Memory B cell (primary cell): Measurements from ENCODE around the gene MRPS2.
"Not testable (repeated sequence)": the region's sequence is repeated elsewhere in the genome, so short reads cannot be mapped to it uniquely, and the experiment has no call there.

ENCODE experiments used
- ATAC-seq: fragments of 150-1000 bp; cut with Tn5 transposase; 2 replicates; pipeline ENCODE4 v1.10.0; 2021; ENCODE audit warnings: low read depth, mild to moderate bottlenecking, moderate library complexity
- DNase-seq, 2 donors: peaks; one replicate each; pipeline ENCODE4 v3.0.0; 2022; ENCODE audit warnings: low spot score in 2 of 2
- H3K27ac Mint-ChIP-seq: one replicate; pipeline ENCODE4 v1.8.0; 2022; ENCODE audit warnings: mild to moderate bottlenecking, moderate library complexity, mixed read lengths
- H3K27me3 Mint-ChIP-seq: one replicate; pipeline ENCODE4 v1.8.0; 2022; ENCODE audit warnings: mixed read lengths
- H3K36me3 Mint-ChIP-seq: one replicate; pipeline ENCODE4 v1.8.0; 2022; ENCODE audit warnings: mild to moderate bottlenecking, mixed read lengths
- H3K4me1 Mint-ChIP-seq: one replicate; pipeline ENCODE4 v1.8.0; 2022; ENCODE audit warnings: mixed read lengths
- H3K4me3 Mint-ChIP-seq: one replicate; pipeline ENCODE4 v1.8.0; 2022; ENCODE audit warnings: mild to moderate bottlenecking, moderate library complexity, mixed read lengths
- H3K9me3 Mint-ChIP-seq: one replicate; pipeline ENCODE4 v1.8.0; 2022; ENCODE audit warnings: mixed read lengths

The MRPS2 gene

DNA sequence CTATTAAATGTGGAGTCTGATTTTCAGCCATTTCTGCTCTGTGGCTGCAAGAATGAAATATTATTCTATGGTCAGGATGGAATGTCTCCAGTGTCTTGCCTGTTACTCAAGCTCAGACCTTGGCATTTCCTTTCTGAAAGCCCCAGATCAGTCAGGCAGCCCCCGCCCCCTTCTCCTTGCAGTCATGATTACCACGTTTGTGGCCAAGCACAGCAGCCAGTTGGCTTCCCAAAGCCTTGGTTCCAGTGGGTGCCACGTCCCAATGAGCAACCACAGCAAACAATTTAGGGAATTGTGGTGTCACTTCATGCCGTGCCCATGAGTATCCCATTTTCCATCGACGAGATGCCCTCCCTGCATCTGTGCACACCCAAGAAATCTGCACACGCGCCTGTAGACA lies 35.7 kb downstream of the MRPS2 start:
- no peak for DNase-seq
- H3K9me3 Mint-ChIP-seq = no peaks in the 10 kb centered on the region
- ATAC-seq = no peak

DNA sequence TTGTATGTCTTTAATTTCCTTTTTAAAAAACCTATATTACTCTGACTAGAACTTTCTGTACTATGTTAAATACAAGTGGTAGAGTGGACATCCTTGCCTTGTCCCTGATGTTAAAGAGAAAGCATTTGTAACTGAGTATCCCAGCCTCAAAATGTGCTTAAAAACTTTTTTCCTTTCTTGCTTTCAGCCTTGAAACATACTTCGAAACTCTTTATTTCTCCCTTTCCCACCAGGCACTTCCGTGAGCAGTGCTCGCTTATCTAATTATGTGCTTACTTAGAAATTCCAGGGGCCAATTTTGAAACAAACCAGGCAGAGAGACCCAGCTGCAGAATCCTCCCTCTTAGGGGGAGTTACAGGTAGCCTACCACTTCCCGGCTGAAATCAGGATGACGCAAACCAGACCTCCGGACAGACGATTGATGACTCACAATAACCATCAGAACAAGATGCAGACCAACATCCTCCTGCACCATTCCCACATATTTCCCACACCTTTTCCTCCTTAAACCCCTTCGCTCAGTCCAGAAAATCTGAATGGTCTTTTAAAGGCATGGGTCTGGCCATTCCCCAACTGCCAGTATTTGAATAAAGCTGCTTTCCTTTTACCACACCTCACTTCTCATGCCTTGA lies 42.9 kb downstream of the MRPS2 start:
- not testable (repeated sequence) for H3K36me3 Mint-ChIP-seq, DNase-seq, H3K27ac Mint-ChIP-seq, H3K9me3 Mint-ChIP-seq, H3K4me3 Mint-ChIP-seq, ATAC-seq, H3K4me1 Mint-ChIP-seq
- H3K27me3 Mint-ChIP-seq = peaks cover 11% of the 10 kb centered on the region

More for the DNA sequence above, 35.7 kb downstream of the MRPS2 start:
- H3K27ac Mint-ChIP-seq = no peak overlapping the region
- H3K4me1 Mint-ChIP-seq = peaks cover 4% of the 10 kb centered on the region
- no peaks in the 10 kb centered on the region for H3K36me3 Mint-ChIP-seq
- no peak overlapping the region for H3K4me3 Mint-ChIP-seq
- peaks cover 21% of the 10 kb centered on the region for H3K27me3 Mint-ChIP-seq

DNA sequence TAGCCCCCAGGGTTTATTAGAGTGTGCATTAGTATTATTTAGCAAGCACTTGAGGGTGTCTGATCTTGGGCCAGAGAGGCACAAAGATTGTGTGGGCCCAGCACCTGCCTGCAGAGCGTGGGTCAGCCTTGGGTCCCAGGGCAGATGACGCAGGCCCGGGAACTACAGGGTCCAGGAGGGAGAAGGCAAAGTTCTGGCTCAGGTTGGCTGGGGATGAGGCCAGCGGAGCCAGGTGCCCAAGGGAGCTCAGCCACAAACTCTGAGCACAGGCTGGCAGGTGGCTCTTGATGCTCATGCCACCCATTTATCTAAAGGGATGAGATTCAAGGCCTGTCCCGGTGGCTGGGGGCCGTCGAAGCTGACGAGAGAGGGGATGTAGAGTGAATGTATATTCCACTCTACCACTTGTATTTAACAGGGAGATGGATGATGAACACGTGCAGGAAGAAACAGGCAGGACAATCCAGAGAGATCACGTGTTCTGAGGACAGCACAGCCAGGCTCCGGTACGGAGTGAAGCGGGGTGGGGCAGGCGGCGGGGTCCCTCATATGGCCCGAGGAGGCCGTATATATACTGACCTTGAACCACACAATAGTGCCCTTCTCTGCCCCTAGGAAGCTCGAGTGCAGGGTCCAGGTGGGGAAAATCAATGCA lies 44.6 kb downstream of the MRPS2 start:
- Mint-ChIP-seq H3K27me3 (peaks cover 8% of the 10 kb centered on the region), H3K4me1 (no peaks in the 10 kb centered on the region), H3K9me3 (no peaks in the 10 kb centered on the region), H3K36me3 (no peaks in the 10 kb centered on the region), H3K4me3 (no peak overlapping the region), H3K27ac (no peak overlapping the region)
- no peak for ATAC-seq
- no peak for DNase-seq

DNA sequence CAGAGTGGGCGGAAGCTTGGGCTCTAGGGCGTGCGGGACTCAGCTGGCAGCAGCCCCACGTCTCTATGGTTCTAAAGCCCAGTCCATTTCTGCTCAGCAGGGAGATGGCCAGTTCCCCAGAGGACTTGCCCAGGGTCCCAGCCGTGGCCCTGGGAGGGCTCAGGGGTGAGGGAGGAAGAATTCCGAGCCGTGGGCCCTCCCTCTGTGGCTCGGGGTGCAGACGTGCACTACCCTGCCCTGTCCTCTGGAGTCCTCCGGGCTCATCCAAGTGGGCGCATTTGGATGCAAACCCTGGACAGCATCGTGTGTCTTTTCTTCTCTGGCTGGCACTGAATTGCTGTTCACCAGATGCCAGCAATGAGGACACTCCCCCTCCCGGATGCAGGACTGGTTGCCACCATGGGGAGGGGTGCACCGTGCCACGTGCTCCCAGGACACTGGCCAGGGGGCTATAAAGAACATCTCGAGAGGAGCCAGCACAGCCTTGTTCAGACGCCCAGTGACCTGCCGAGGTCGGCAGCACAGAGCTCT lies 45.2 kb downstream of the MRPS2 start, which contains the start of gene OBP2A:
OBP2A (plus strand) TSS at position 481 of the 531 bp plus-strand sequence. CDS start 55 bp downstream, outside the sequence.
- not testable (repeated sequence) for ATAC-seq, H3K9me3 Mint-ChIP-seq, H3K36me3 Mint-ChIP-seq, H3K27ac Mint-ChIP-seq, H3K27me3 Mint-ChIP-seq, DNase-seq, H3K4me1 Mint-ChIP-seq, H3K4me3 Mint-ChIP-seq

DNA sequence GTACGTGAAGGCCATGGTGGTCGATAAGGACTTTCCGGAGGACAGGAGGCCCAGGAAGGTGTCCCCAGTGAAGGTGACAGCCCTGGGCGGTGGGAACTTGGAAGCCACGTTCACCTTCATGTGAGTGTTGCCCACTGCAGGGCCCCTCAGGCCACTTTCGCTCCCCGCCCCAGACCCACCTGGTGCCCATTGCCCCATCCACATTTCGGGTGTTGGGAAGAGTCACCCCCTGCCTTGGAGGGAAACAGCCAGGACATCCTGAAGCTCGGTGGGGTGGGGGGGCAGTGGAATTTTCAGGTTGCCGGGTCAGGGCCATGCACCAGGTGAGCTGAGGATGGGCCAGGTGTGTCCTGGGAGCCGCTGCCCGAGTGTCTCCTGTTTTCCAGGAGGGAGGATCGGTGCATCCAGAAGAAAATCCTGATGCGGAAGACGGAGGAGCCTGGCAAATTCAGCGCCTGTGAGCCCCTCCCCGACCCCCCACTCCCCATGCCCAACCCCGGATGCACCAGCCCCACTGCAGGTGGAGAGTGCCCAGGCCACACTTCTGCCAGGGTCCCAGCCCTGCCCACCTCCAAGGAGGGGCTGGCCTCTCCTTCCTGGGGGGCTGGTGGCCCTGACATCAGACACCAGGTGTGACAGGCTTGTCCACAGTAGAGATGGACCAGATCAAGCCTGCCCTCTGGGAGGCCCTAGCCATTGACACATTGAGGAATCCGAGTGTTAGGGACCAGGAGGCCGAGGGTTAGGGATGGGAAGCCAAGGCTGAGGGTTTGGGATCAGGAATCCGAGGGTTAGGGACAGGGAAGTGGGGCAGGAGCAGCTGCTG lies 46.5 kb downstream of the MRPS2 start:
- H3K9me3 Mint-ChIP-seq, H3K4me3 Mint-ChIP-seq, DNase-seq, H3K4me1 Mint-ChIP-seq, H3K36me3 Mint-ChIP-seq, ATAC-seq, H3K27me3 Mint-ChIP-seq, H3K27ac Mint-ChIP-seq: not testable (repeated sequence)

DNA sequence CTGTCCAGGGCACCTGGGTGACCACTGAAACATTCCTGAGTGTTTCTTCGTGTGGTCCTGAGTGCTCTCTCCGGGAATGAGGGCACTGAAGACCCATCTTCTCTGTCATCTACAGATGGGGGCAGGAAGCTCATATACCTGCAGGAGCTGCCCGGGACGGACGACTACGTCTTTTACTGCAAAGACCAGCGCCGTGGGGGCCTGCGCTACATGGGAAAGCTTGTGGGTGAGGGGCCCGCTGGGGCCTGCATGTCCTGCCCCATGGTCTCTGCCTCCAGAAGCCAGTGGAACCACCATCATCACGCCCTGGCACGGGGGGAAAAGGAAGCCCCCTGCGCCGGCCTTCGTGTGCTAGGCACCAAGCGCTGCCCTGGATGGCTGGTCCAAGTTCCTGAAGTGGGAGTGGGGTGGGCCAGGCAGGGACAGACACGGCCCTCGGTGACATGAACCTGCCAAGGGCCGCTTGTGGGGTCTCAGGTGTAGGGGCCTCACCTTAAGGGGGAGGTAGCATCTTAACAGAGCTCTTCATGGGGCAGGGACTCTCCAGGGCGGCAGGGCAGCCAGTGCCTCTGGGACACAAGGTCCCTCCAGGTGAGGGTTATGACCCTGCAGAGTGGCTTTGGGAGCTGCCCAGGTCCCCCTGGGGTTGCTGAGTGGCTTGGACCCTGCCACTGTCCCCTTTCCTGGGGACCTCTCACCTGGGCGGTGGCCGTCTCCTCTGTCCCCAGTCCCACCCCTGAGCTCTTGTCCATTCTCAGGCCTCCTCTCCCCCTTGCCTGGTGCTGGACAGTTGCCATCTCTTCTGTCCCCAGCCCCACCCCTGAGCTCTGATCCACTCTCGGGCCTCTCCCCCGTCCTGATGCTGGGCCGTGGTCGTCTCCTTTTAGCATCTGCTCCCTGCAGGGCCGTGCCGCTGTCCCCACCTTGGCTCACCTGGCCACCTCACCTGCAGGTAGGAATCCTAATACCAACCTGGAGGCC lies 47.6 kb downstream of the MRPS2 start:
- ATAC-seq (no peak), DNase-seq (no peak)
- no peaks in the 10 kb centered on the region for H3K9me3 Mint-ChIP-seq

DNA sequence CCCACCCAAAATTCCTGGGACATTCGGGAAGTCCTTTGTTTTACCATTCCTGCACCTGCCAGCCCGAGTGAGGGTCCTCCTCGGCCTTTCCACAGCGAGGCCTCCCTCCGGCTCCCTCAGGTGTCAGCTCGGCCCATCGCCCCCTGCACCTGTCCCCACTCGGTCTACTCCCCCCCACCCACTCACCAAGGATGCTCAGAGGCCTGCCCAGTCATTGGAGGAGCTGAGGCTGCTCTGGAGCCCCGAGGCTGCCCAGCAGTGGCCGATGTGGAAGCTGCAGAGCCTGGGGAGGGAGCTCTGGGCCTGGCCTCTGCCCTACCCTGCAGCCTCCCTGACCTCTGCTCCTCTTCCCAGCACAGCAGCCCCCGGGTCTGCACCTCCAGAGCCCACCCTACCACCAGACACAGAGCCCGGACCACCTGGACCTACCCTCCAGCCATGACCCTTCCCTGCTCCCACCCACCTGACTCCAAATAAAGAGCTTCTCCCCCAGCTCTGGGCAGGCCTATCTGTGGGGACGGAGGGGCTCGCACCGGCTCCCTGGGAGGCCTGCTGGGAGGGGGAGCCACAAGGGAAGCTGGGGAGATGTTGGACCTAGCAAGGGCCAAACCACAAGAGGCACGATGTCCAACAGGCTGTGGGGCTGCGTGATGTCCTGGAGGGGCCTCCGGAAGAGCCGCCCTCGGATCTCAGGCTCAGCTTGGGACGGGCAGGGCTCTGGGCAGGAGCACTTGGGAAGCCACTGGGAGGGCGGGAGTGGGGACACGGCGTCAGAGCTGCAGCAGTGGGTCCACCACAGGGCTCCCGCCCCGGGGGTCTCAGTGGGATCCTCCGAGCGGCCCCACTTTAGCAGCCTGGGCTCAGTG lies 49.2 kb downstream of the MRPS2 start:
- not testable (repeated sequence) for H3K4me3 Mint-ChIP-seq, H3K36me3 Mint-ChIP-seq, H3K9me3 Mint-ChIP-seq, H3K4me1 Mint-ChIP-seq, DNase-seq, H3K27ac Mint-ChIP-seq, ATAC-seq
- peaks cover 11% of the 10 kb centered on the region for H3K27me3 Mint-ChIP-seq

More for the DNA sequence above, 47.6 kb downstream of the MRPS2 start:
- Mint-ChIP-seq H3K27ac (no peak overlapping the region), H3K36me3 (no peaks in the 10 kb centered on the region), H3K4me3 (no peak overlapping the region), H3K27me3 (peaks cover 7% of the 10 kb centered on the region), H3K4me1 (no peaks in the 10 kb centered on the region)

DNA sequence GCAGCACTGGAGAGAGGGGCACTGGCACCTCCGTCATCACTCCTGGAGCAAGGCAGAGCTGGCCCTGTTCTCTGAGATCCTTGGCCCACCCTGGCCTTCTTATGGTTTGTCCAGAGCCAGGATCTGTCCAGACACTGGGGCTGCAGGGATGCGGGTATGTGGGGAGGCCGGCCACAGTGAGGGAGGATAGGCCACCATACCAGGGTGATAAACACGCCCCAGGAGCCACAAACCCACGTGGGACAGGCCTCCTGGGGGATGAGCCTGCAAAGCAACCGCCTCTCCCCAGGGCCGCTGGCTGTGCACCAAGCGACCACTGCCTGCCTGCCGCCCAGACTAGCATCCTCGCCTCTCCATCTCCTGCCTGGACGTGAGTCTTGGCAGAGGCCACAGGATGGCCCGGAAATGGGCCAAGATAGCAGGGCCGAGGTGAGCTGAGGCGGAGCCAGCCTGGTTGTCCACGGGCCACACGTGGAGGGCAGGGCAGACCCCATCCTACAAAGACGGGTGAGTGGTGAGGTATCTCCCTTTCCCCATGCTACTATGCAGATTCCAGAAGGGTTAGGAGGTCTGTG lies 49.9 kb downstream of the MRPS2 start:
- no peaks in the 10 kb centered on the region for H3K4me1 Mint-ChIP-seq
- peaks cover 10% of the 10 kb centered on the region for H3K27me3 Mint-ChIP-seq
- DNase-seq = no peak
- peaks cover 3% of the 10 kb centered on the region for H3K9me3 Mint-ChIP-seq
- no peaks in the 10 kb centered on the region for H3K36me3 Mint-ChIP-seq
- H3K4me3 Mint-ChIP-seq = no peak overlapping the region
- ATAC-seq = no peak
- no peak overlapping the region for H3K27ac Mint-ChIP-seq

DNA sequence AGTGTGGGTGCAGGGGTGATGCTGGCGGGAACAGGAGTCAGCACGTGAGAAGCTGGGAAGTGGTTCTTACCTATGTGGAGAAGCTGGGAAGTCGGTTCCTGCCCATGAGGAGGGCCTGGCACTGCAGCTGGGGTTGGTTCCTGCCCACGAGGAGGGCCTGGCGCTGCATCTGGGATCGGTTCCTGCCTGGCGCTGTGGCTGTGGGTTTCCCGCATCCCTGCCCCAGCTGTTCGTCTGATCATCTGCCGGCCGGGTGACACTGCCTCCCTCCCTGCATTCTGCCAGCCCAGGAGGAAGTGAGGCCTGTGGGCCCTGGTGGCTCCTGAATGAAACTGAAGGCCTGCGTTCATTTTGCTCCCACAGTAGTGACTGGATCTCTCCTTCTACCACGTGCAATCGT lies 50.5 kb downstream of the MRPS2 start:
- H3K4me3 Mint-ChIP-seq = no peak overlapping the region
- H3K27ac Mint-ChIP-seq = no peak overlapping the region
- H3K36me3 Mint-ChIP-seq = no peaks in the 10 kb centered on the region
- no peak for DNase-seq
- no peaks in the 10 kb centered on the region for H3K4me1 Mint-ChIP-seq
- ATAC-seq = no peak
- H3K9me3 Mint-ChIP-seq = peaks cover 3% of the 10 kb centered on the region
- H3K27me3 Mint-ChIP-seq = peaks cover 10% of the 10 kb centered on the region

DNA sequence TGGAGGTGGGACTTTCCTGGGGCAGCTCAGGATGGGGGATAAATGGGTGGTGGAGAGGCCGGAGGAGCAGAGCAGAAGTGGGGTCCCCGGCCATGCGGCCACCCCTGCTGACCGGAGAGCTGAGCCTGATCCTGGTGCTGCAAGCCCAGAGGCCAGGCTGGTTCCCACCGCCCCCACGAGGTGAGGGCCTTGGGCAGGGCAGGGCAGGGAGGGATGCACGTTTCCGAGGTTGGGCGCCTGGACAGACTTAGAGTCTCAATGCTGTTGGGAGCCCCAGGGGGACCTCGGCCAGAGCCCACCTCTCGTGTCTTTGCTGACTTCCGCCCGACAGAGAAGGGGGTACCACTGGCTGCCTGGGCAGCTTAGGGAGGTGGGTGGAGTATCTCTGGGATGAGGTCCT lies 51.0 kb downstream of the MRPS2 start:
- Mint-ChIP-seq H3K36me3 (no peaks in the 10 kb centered on the region), H3K9me3 (peaks cover 3% of the 10 kb centered on the region), H3K27me3 (peaks cover 10% of the 10 kb centered on the region), H3K4me3 (no peak overlapping the region), H3K27ac (no peak overlapping the region), H3K4me1 (no peaks in the 10 kb centered on the region)
- DNase-seq (no peak), ATAC-seq (no peak)

DNA sequence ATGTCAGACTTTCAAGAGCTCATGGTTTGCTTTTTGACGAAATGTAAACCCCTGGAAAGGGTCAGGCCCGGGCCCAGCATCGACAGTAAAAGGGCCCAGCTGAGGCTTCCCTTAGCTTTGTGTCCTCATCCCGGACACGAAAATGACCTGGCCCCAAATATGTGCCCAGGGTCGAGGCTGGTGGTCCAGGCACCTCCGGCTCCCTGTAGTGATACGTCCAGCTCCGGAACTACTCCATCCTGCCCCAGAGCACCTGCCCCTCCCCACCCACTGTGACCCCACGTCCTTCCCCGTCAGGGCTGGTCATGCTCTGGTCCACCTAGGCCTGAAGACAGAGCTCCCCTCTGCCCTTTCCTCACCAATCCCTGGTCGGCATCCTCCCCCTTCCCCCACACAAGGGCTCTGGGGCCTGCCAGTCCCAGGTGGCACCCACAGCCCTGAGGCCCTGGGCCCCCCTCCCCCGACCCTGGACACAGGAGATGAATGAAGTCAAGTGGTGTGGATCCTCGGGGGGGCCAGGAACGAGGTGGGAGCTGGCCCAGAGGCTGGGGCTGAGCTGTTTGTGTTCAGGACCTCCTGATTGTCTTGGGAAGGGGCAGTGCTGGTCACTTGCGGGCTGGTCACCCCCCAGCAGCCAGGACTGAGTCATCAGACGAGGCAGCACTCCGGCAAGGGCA lies 51.7 kb downstream of the MRPS2 start:
- Mint-ChIP-seq H3K4me1 (no peaks in the 10 kb centered on the region), H3K36me3 (no peaks in the 10 kb centered on the region), H3K4me3 (no peak overlapping the region), H3K27me3 (peaks cover 10% of the 10 kb centered on the region), H3K9me3 (peaks cover 3% of the 10 kb centered on the region), H3K27ac (no peak overlapping the region)
- no peak for ATAC-seq
- no peak for DNase-seq

DNA sequence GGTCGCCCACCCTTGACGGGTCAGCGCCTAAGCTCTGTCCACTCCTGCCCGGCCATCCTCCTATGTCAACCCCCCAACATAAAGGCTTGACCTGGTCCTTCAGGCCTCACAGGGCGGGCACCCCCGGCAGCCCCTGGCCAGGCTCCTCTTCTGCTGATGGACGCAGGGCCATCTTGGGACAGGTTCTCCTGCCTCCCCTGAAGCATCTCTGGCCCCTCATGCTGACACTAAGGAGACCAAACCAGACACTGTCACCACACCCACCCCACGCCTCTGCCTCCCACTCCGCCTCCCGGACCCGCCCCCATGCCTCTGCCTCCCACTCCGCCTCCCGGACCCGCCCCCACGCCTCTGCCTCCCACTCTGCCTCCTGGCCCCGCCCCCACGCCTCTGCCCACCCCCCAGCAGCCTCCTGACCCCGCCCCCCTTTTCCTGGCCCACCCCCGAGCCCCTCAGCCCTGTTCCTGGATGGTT lies 52.3 kb downstream of the MRPS2 start:
- peaks cover 10% of the 10 kb centered on the region for H3K27me3 Mint-ChIP-seq
- no peak for DNase-seq
- no peak overlapping the region for H3K4me3 Mint-ChIP-seq
- H3K4me1 Mint-ChIP-seq = no peaks in the 10 kb centered on the region
- ATAC-seq = no peak
- no peak overlapping the region for H3K27ac Mint-ChIP-seq
- H3K9me3 Mint-ChIP-seq = peaks cover 3% of the 10 kb centered on the region
- H3K36me3 Mint-ChIP-seq = no peaks in the 10 kb centered on the region
